Thyroid gland (tissue), 4 donors: ENCODE measurements around the gene FIGNL2.

Experiments
- POLR2A ChIP-seq, 2 donors: fragments of 450-650 bp; IDR thresholded peaks; one replicate each; pipeline ENCODE4 v1.6.1; 2017; ENCODE audit warnings: antibody characterized with exemption in 2 of 2, mild to moderate bottlenecking in 2 of 2, moderate library complexity in 1 of 2
- TF ChIP-seq, protein P1 (sequence below), 6 experiments: fragments of 200-600 bp in 3 of 6; fragments of 450-650 bp in 3 of 6; sonication (generic) in 3 of 6; IDR thresholded peaks; one replicate each; pipeline ENCODE4 v1.5.1; 2016 to 2019; ENCODE audit warnings: antibody characterized with exemption in 6 of 6, mild to moderate bottlenecking in 2 of 6, inconsistent platforms in 1 of 6, moderate library complexity in 1 of 6

GRCh38 chr12:51864833-51865670 lies 16.5 kb upstream of the FIGNL2 start:
- TF ChIP-seq, protein P1, sequence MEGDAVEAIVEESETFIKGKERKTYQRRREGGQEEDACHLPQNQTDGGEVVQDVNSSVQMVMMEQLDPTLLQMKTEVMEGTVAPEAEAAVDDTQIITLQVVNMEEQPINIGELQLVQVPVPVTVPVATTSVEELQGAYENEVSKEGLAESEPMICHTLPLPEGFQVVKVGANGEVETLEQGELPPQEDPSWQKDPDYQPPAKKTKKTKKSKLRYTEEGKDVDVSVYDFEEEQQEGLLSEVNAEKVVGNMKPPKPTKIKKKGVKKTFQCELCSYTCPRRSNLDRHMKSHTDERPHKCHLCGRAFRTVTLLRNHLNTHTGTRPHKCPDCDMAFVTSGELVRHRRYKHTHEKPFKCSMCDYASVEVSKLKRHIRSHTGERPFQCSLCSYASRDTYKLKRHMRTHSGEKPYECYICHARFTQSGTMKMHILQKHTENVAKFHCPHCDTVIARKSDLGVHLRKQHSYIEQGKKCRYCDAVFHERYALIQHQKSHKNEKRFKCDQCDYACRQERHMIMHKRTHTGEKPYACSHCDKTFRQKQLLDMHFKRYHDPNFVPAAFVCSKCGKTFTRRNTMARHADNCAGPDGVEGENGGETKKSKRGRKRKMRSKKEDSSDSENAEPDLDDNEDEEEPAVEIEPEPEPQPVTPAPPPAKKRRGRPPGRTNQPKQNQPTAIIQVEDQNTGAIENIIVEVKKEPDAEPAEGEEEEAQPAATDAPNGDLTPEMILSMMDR (IDR thresholded peaks at IDR 0.05), result no peak
- no peak for TF ChIP-seq POLR2A (IDR thresholded peaks at IDR 0.05)
